Gastroesophageal sphincter (tissue), 4 donors: ENCODE data around the gene PARD3. TPM values are rescaled to one million over a fixed set of nuclear protein-coding genes. Genes with fewer than 3 reads are reported as not detected.
A peak's percentile ranks its signal among the peaks of the same experiment; 100 is the strongest.

Experiments used
- ATAC-seq: fragments of 150-250 bp; one replicate; pipeline ENCODE4 v1.9.1; 2016; ENCODE audit warnings: mild to moderate bottlenecking, moderate library complexity
- H3K27ac ChIP-seq, 4 donors: fragments of 200-600 bp; sonication (generic) in 3 of 4; 1 replicate in 3 of 4; 2 replicates in 1 of 4; pipeline ENCODE4 v1.5.1; 2016 to 2019
- H3K27me3 ChIP-seq: fragments of 200-600 bp; sonication (generic); one replicate; pipeline ENCODE4 v1.5.1; 2019
- H3K36me3 ChIP-seq, 2 donors: fragments of 200-600 bp; sonication (generic); one replicate each; pipeline ENCODE4 v1.5.1; 2019; ENCODE audit warnings: control low read depth in 1 of 2
- H3K4me1 ChIP-seq, 3 donors: fragments of 200-600 bp; sonication (generic); 1 replicate in 2 of 3; 2 replicates in 1 of 3; pipeline ENCODE4 v1.5.1; 2016 to 2019; ENCODE audit warnings: control low read depth in 2 of 3
- H3K4me3 ChIP-seq, 2 donors: fragments of 200-600 bp; sonication (generic); one replicate each; pipeline ENCODE4 v1.5.1; 2019; ENCODE audit warnings: mild to moderate bottlenecking in 1 of 2, moderate library complexity in 1 of 2
- H3K9me3 ChIP-seq, 3 donors: fragments of 200-600 bp; sonication (generic); one replicate each; pipeline ENCODE4 v1.5.1; 2017 to 2019; ENCODE audit warnings: control low read depth in 2 of 3
- EP300 ChIP-seq: sonication (generic); formaldehyde crosslinking; IDR thresholded peaks from one replicate; pipeline ENCODE4 v1.6.1; 2017; ENCODE audit warnings: antibody characterized with exemption, mild to moderate bottlenecking
- POLR2A ChIP-seq, 2 donors: fragments of 450-650 bp; IDR thresholded peaks; one replicate each; pipeline ENCODE4 v1.6.1; 2017; ENCODE audit warnings: antibody characterized with exemption in 2 of 2, mild to moderate bottlenecking in 2 of 2, moderate library complexity in 1 of 2
- POLR2AphosphoS5 ChIP-seq: sonication (generic); formaldehyde crosslinking; IDR thresholded peaks from one replicate; pipeline ENCODE4 v1.6.1; 2017; ENCODE audit warnings: antibody characterized with exemption
- WGBS, 2 donors: methylation state at CpG; one replicate each; pipeline ENCODE4 v1.1.5; 2018; ENCODE audit warnings: low coverage in 1 of 2; 5-methylcytosine and 5-hydroxymethylcytosine counted together
- total RNA-seq, 4 donors: library from RNA; depleted of rRNA; stranded (reverse); fragments of >200 nt; gene quantifications; one replicate each; pipeline ENCODE4 v1.1.0, GENCODE V29; 2016
- TF ChIP-seq, protein P1 (sequence below), 4 experiments: fragments of 200-600 bp in 2 of 4; fragments of 450-650 bp in 2 of 4; sonication (generic) in 1 of 4; IDR thresholded peaks; one replicate each; pipeline ENCODE4 v1.5.1; 2017 to 2019; ENCODE audit warnings: antibody characterized with exemption in 4 of 4, mild to moderate bottlenecking in 2 of 4, moderate library complexity in 2 of 4

PARD3 gene
- total RNA-seq, 4 donors from 2014 or later, result 101 to 127 (median 115) TPM

DNA sequence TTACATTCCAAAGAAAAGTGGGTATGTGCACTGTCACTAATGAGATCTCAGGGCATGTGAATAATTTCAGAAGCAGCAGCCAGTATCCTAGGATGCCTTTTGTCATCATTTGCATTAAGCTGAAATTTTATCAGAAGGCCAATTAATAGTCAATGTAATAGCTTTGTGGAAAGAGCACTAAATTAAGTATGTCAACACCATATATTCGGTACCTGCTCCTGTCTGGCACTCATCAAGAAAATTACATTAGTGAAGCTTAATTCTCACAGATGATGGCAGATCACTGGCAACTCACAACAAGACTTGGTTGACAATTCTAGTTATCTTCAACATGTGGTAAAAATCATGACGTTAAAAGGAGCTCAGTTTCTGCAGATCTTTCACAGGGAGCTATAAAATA lies 271.4 kb downstream of the PARD3 start:
- H3K27me3 ChIP-seq, result no peaks in the 10 kb centered on the region
- ATAC-seq, result no peak
- no peak overlapping the region for H3K27ac ChIP-seq
- TF ChIP-seq, protein P1, sequence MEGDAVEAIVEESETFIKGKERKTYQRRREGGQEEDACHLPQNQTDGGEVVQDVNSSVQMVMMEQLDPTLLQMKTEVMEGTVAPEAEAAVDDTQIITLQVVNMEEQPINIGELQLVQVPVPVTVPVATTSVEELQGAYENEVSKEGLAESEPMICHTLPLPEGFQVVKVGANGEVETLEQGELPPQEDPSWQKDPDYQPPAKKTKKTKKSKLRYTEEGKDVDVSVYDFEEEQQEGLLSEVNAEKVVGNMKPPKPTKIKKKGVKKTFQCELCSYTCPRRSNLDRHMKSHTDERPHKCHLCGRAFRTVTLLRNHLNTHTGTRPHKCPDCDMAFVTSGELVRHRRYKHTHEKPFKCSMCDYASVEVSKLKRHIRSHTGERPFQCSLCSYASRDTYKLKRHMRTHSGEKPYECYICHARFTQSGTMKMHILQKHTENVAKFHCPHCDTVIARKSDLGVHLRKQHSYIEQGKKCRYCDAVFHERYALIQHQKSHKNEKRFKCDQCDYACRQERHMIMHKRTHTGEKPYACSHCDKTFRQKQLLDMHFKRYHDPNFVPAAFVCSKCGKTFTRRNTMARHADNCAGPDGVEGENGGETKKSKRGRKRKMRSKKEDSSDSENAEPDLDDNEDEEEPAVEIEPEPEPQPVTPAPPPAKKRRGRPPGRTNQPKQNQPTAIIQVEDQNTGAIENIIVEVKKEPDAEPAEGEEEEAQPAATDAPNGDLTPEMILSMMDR (IDR thresholded peaks at IDR 0.05), result no peak
- TF ChIP-seq POLR2AphosphoS5, result no peak
- no peak for TF ChIP-seq POLR2A (IDR thresholded peaks at IDR 0.05)
- TF ChIP-seq EP300, result no peak
- peaks cover 0 to 42% (median 0%) of the 10 kb centered on the region in 3 donors for H3K4me1 ChIP-seq
- no peak overlapping the region for H3K4me3 ChIP-seq
- H3K36me3 ChIP-seq, result no peaks in the 10 kb centered on the region
- WGBS, 2 donors, result 41 to 74% methylated on average over 2 of the region's 2 CpGs
- no peaks in the 10 kb centered on the region for H3K9me3 ChIP-seq

DNA sequence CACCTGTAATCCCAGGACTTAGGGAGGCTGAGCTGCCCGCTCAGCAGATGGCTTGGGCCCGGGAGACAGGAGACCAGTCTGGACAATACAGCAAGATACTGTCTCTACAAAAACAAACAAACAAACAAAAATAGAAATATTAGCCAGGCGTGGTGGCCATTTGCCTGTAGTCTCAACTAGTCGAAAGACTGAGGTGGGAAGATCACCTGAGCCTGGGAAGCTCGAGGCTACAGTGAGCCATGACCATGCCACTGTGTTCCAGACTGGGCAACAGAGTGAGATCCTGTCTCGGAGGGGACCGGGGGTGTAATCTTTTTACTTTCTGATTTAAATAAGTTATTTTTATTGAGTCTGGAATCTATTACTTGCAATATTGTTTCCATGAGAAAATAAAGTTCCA lies 274.6 kb downstream of the PARD3 start:
- Histone ChIP-seq H3K9me3 (no peaks in the 10 kb centered on the region), H3K27ac (no peak overlapping the region), H3K4me3 (no peak overlapping the region), H3K27me3 (no peaks in the 10 kb centered on the region), H3K4me1 (peaks cover 0 to 35% (median 0%) of the 10 kb centered on the region in 3 donors), H3K36me3 (no peaks in the 10 kb centered on the region)
- TF ChIP-seq, protein P1 (IDR thresholded peaks at IDR 0.05), result no peak
- no peak for TF ChIP-seq POLR2A (IDR thresholded peaks at IDR 0.05)
- no peak for TF ChIP-seq EP300
- no peak for TF ChIP-seq POLR2AphosphoS5
- 90 to 100% methylated on average over 5 to 7 of the region's 7 CpGs for WGBS, 2 donors
- ATAC-seq, result no peak

DNA sequence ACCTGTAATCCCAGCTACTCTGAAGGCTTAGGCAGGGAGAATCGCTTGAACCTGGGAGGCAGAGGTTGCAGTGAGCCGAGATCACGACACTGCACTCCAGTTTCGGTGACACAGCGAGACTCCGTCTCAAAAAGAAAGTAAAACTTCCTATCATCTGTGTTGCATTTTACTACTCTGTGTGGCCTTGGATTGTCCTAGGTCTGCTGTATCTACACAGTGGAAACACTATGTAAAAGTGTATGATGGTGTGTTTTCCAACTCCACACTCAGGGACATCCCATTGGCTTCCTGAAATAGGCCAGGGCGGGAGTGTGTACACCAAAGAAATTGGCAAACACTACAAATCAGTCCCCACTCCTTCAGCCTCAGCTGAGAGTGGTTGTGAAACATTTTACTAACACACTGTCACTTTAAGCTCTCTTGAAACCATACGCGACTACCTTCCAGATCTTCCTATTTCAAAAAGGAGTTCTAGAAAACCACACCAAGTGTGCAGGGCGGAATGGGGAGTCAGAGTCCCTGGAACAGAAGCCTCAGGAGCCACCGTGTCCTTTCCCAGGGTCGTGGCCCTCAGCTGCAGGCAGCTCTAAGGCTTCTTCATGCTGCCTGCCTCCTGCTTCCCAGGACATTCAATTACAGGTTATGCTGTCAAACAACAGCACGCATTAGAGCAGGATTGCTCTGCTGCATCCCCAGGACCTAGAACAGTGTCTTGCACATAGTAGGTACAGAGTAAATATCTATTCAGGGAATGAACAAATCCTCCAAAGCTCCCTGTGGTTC lies 275.4 kb downstream of the PARD3 start:
- H3K36me3 ChIP-seq, result no peaks in the 10 kb centered on the region
- H3K4me1 ChIP-seq, result peaks cover 0 to 35% (median 0%) of the 10 kb centered on the region in 3 donors
- peak; percentile 71 for ATAC-seq
- 52 to 67% methylated on average over 8 to 11 of the region's 13 CpGs for WGBS, 2 donors
- no peaks in the 10 kb centered on the region for H3K27me3 ChIP-seq
- H3K4me3 ChIP-seq, result peak overlapping the region in 1 of 2 donors; percentile 23
- TF ChIP-seq EP300, result no peak
- TF ChIP-seq POLR2AphosphoS5, result peak; percentile 30
- no peaks in the 10 kb centered on the region for H3K9me3 ChIP-seq
- H3K27ac ChIP-seq, result peak overlapping the region in 3 of 4 donors; percentile 11 to 59 (median 44)

DNA sequence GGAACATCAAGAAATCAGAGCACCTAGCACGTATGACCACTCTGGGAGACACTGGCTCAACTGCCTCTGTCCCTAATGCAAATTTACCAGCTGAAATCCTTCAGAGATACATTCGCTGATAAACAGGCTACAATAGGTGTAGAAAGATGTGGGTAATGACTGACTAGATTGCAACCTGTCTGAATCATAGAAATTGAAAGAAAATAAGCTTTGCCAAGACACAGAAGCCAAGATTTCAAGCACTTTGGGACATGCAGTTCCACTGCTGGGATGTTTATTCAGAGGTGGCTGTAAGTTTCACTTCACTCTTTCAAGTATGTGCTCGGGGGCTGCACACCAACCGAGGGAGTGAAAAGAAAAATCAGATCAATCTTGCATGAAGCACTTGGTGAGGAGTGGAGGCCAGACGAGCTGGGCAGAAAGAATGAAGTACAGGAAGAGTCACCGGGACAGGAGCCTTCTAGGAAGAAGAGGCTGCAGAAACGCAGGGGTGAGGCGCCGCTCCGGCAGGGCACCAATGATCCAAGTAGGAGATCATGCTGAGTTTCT lies 276.7 kb downstream of the PARD3 start:
- Histone ChIP-seq H3K4me1 (peaks cover 0 to 35% (median 0%) of the 10 kb centered on the region in 3 donors), H3K36me3 (no peaks in the 10 kb centered on the region), H3K4me3 (no peak overlapping the region), H3K27ac (peak overlapping the region in 2 of 4 donors; percentile 13 to 59), H3K27me3 (no peaks in the 10 kb centered on the region), H3K9me3 (no peaks in the 10 kb centered on the region)
- ATAC-seq, result no peak
- TF ChIP-seq, protein P1 (IDR thresholded peaks at IDR 0.05), result no peak
- peak; percentile 53 for TF ChIP-seq POLR2AphosphoS5
- WGBS, 2 donors, result 48 to 62% methylated on average over 3 to 10 of the region's 10 CpGs

DNA sequence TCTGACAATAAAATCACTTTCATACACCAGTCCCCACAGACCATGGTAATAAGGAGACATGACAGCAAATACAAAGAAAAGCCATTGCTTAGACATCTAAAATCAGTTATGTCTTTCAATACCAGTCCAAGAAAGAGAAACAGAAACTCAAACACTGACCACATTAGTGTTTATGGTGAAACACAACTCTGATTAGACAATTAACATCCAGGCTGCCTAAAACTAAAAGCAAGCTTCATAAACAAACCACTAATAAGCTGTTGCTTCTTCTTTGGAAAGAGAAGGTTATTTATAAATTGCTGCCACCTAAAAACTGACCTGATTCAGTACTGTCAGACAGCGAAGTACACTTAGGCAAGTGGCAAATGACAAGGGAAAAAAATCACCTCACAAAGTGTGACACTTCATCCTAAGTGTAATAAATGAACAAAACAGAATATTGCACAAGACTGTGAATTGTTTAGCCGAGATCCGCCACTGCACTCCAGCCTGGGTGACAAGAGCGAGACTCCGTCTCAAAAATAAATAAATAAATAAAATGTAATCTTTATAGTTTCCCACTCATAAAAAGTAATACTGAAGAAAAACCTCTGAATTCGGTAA lies 277.4 kb downstream of the PARD3 start:
- Histone ChIP-seq H3K36me3 (no peaks in the 10 kb centered on the region), H3K27me3 (no peaks in the 10 kb centered on the region), H3K4me3 (no peak overlapping the region), H3K4me1 (peaks cover 0 to 35% (median 0%) of the 10 kb centered on the region in 3 donors), H3K9me3 (no peaks in the 10 kb centered on the region), H3K27ac (peak overlapping the region in 2 of 4 donors; percentile 13 to 59)
- no peak for TF ChIP-seq POLR2A (IDR thresholded peaks at IDR 0.05)
- no peak for TF ChIP-seq EP300
- no peak for TF ChIP-seq POLR2AphosphoS5
- TF ChIP-seq, protein P1 (IDR thresholded peaks at IDR 0.05), result no peak
- 90 to 91% methylated on average over 5 to 6 of the region's 6 CpGs for WGBS, 2 donors
- no peak for ATAC-seq
